HCT116 (cell line): Measurements from ENCODE around the gene RNU2-1. TPM values are rescaled to one million over a fixed set of nuclear protein-coding genes. Genes with fewer than 3 reads are reported as not detected.

Experiments used
- ATAC-seq: fragments of 200-7000 bp; cut with Tn5 transposase; 2 replicates; pipeline ENCODE4 v1.9.1; 2020; ENCODE audit warnings: mild to moderate bottlenecking, moderate library complexity
- BruUV-seq: library from RNA; stranded (reverse); fragments of 400-500 nt; replicated peaks from 2 replicates; lab custom pipeline; 2021; lab: Mats Ljungman, UMichigan
- CTCF ChIA-PET: fragments of 300-600 bp; sonication (Branson Sonifier 250); formaldehyde crosslinking; loops from one replicate; lab custom pipeline; 2021; ENCODE audit warnings: antibody characterized with exemption; lab: Charles Lee
- POLR2A ChIA-PET: fragments of 300-600, 350-600 bp; sonication (Branson Sonifier 250); formaldehyde crosslinking; loops from one replicate; lab custom pipeline; 2021; ENCODE audit warnings: antibody characterized with exemption; lab: Charles Lee
- RAD21 ChIA-PET, 2 experiments: fragments of 300-600 bp; sonication (Branson Sonifier 250); formaldehyde crosslinking; loops; one replicate each; lab custom pipeline; 2023; ENCODE audit warnings: low total read pairs in 2 of 2; ENCODE audit not compliant: uncharacterized antibody in 2 of 2, unreplicated experiment in 2 of 2, low non-redundant PET in 1 of 2; lab: Charles Lee
- DNase-seq: peaks from one replicate; pipeline ENCODE4 v3.0.0-alpha.2; 2010; ENCODE audit warnings: low read depth, low spot score
- H2AFZ ChIP-seq: fragments of 200-600 bp; shearing (Covaris generic), sonication (generic); 2 replicates; pipeline ENCODE4 v1.6.1; 2017; ENCODE audit warnings: low read depth, mixed run types, mixed read lengths, antibody characterized with exemption, low read length; ENCODE audit not compliant: poor library complexity, severe bottlenecking
- H3K27ac ChIP-seq: 2 replicates; pipeline ENCODE4 v1.5.1; 2012; ENCODE audit warnings: low read depth, low read length
- H3K27me3 ChIP-seq: fragments of 200-600 bp; sonication (generic); 2 replicates; pipeline ENCODE4 v1.6.1; 2016; ENCODE audit warnings: mixed run types, low read length, mixed read lengths; ENCODE audit not compliant: insufficient read depth
- H3K36me3 ChIP-seq, 2 experiments: fragments of 200-500 bp in 1 of 2; fragments of 200-600 bp in 1 of 2; sonication (Bioruptor generic) in 1 of 2; sonication (generic) in 1 of 2; 2 replicates each; pipeline versions ENCODE4 v1.5.1 to v1.6.1; 2014 to 2016; ENCODE audit warnings: low read length in 2 of 2, inconsistent platforms in 1 of 2, mixed read lengths in 1 of 2, mixed run types in 1 of 2; ENCODE audit not compliant: insufficient read depth in 2 of 2, control insufficient read depth in 1 of 2
- H3K4me1 ChIP-seq, 2 experiments: fragments of 200-600 bp in 1 of 2; sonication (generic) in 1 of 2; 2 replicates each; pipeline versions ENCODE4 v1.5.1 to v1.6.1; 2012 to 2017; ENCODE audit warnings: low read length in 2 of 2, inconsistent platforms in 1 of 2, mild to moderate bottlenecking in 1 of 2, mixed read lengths in 1 of 2, mixed run types in 1 of 2, moderate library complexity in 1 of 2; ENCODE audit not compliant: insufficient read depth in 2 of 2, control insufficient read depth in 1 of 2
- H3K4me2 ChIP-seq: fragments of 200-600 bp; sonication (generic); 2 replicates; pipeline ENCODE4 v1.6.1; 2017; ENCODE audit warnings: mixed run types, low read length, mixed read lengths
- H3K4me3 ChIP-seq, 2 experiments: fragments of 200-600 bp in 1 of 2; sonication (generic) in 1 of 2; replicated peaks in 1 of 2; 2 replicates each; pipeline ENCODE4 v1.5.1; 2011 to 2016; ENCODE audit warnings: low read length in 2 of 2, control low read depth in 1 of 2, low read depth in 1 of 2, mild to moderate bottlenecking in 1 of 2, mixed read lengths in 1 of 2, mixed run types in 1 of 2
- H3K79me2 ChIP-seq: fragments of 200-600 bp; sonication (generic); 2 replicates; pipeline ENCODE4 v1.6.1; 2017; ENCODE audit warnings: mild to moderate bottlenecking, mixed run types, low read length, moderate library complexity, mixed read lengths; ENCODE audit not compliant: insufficient read depth
- H3K9ac ChIP-seq: fragments of 200-600 bp; sonication (generic); 2 replicates; pipeline ENCODE4 v1.6.1; 2016; ENCODE audit warnings: low read length, mixed read lengths
- H3K9me2 ChIP-seq: fragments of 200-600 bp; sonication (generic), shearing (Covaris generic); 2 replicates; pipeline ENCODE4 v1.6.1; 2017; ENCODE audit warnings: mixed run types, mild to moderate bottlenecking, moderate library complexity; ENCODE audit not compliant: insufficient read depth
- H3K9me3 ChIP-seq, 2 experiments: fragments of 200-500 bp in 1 of 2; fragments of 200-600 bp in 1 of 2; sonication (Bioruptor generic) in 1 of 2; sonication (generic) in 1 of 2; 2 replicates each; pipeline ENCODE4 v1.6.1; 2014 to 2017; ENCODE audit warnings: low read length in 2 of 2, mixed read lengths in 2 of 2, inconsistent platforms in 1 of 2, low read depth in 1 of 2, mild to moderate bottlenecking in 1 of 2, mixed run types in 1 of 2, moderate library complexity in 1 of 2; ENCODE audit not compliant: control insufficient read depth in 1 of 2, insufficient read depth in 1 of 2
- H4K20me1 ChIP-seq: fragments of 200-600 bp; sonication (generic), shearing (Covaris generic); 2 replicates; pipeline ENCODE4 v1.6.1; 2017; ENCODE audit warnings: mixed run types, mild to moderate bottlenecking, moderate library complexity; ENCODE audit not compliant: insufficient read depth
- CBX3 ChIP-seq: IDR thresholded peaks from 2 replicates; pipeline ENCODE4 v1.6.1; 2012; ENCODE audit warnings: low read depth
- CEBPB ChIP-seq: IDR thresholded peaks from 2 replicates; pipeline ENCODE4 v1.6.1; 2012; ENCODE audit warnings: low read depth
- EGR1 ChIP-seq: IDR thresholded peaks from 2 replicates; pipeline ENCODE4 v1.6.1; 2012; ENCODE audit warnings: low read depth
- ELF1 ChIP-seq: IDR thresholded peaks from 2 replicates; pipeline ENCODE4 v1.6.1; 2012; ENCODE audit warnings: low read depth, borderline replicate concordance
- EZH2 ChIP-seq: fragments of 200-600 bp; sonication (generic); IDR thresholded peaks from 2 replicates; pipeline ENCODE4 v1.6.1; 2017; ENCODE audit warnings: antibody characterized with exemption, mixed run types
- EZH2phosphoT487 ChIP-seq: fragments of 200-600 bp; IDR thresholded peaks from 2 replicates; pipeline ENCODE4 v1.6.1; 2018; ENCODE audit warnings: antibody characterized with exemption, borderline replicate concordance
- FOSL1 ChIP-seq: IDR thresholded peaks from 2 replicates; pipeline ENCODE4 v1.6.1; 2012; ENCODE audit warnings: low read depth
- JUND ChIP-seq: IDR thresholded peaks from 2 replicates; pipeline ENCODE4 v1.6.1; 2012
- POLR2A ChIP-seq: IDR thresholded peaks from 2 replicates; pipeline ENCODE4 v1.7.0; 2011; ENCODE audit warnings: borderline replicate concordance; ENCODE audit not compliant: insufficient read depth, insufficient read length; ENCODE audit errors: extremely low read depth
- POLR2AphosphoS5 ChIP-seq: IDR thresholded peaks from 2 replicates; pipeline ENCODE4 v1.6.1; 2011; ENCODE audit warnings: mild to moderate bottlenecking, low read depth, low read length, moderate library complexity
- RAD21 ChIP-seq: IDR thresholded peaks from 2 replicates; pipeline ENCODE4 v1.6.1; 2012; ENCODE audit warnings: low read depth, mild to moderate bottlenecking
- SIN3A ChIP-seq: IDR thresholded peaks from 2 replicates; pipeline ENCODE4 v1.6.1; 2012; ENCODE audit warnings: low read depth
- SP1 ChIP-seq: IDR thresholded peaks from 2 replicates; pipeline ENCODE4 v1.6.1; 2012; ENCODE audit warnings: low read depth
- SRF ChIP-seq: IDR thresholded peaks from 2 replicates; pipeline ENCODE4 v1.6.1; 2012; ENCODE audit warnings: low read depth
- YY1 ChIP-seq: IDR thresholded peaks from 2 replicates; pipeline ENCODE4 v1.6.1; 2011; ENCODE audit warnings: low read length, low read depth, moderate library complexity, mild to moderate bottlenecking; ENCODE audit not compliant: insufficient replicate concordance; ENCODE audit errors: extremely low read depth
- ZFX ChIP-seq: fragments of 450-650 bp; IDR thresholded peaks from 2 replicates; pipeline ENCODE4 v1.6.1; 2017
- intact Hi-C: fragments of 100-400 bp; cut with micrococcal nuclease; formaldehyde crosslinking; loops from 2 replicates; pipeline ENCODE4 v1.10.0; 2022
- total RNA-seq: library from RNA; stranded (reverse); gene quantifications from one replicate; pipeline ENCODE4 v1.2.1, GENCODE V29; 2021; ENCODE audit not compliant: unreplicated experiment
- TF ChIP-seq, protein P1 (sequence below): IDR thresholded peaks from 2 replicates; pipeline ENCODE4 v1.6.1; 2011; ENCODE audit warnings: mild to moderate bottlenecking, low read length, moderate library complexity; ENCODE audit not compliant: insufficient replicate concordance; ENCODE audit errors: extremely low read depth
- TF ChIP-seq, protein P2 (sequence below): IDR thresholded peaks from 2 replicates; pipeline ENCODE4 v1.6.1; 2012
- TF ChIP-seq, protein P3 (sequence below): IDR thresholded peaks from 2 replicates; pipeline ENCODE4 v1.6.1; 2012
- TF ChIP-seq, protein P4 (sequence below): IDR thresholded peaks from 2 replicates; pipeline ENCODE4 v1.6.1; 2012; ENCODE audit warnings: low read depth

Gene RNU2-1
- total RNA-seq, 1 experiment from 2014 or later = 5,800 TPM

DNA sequence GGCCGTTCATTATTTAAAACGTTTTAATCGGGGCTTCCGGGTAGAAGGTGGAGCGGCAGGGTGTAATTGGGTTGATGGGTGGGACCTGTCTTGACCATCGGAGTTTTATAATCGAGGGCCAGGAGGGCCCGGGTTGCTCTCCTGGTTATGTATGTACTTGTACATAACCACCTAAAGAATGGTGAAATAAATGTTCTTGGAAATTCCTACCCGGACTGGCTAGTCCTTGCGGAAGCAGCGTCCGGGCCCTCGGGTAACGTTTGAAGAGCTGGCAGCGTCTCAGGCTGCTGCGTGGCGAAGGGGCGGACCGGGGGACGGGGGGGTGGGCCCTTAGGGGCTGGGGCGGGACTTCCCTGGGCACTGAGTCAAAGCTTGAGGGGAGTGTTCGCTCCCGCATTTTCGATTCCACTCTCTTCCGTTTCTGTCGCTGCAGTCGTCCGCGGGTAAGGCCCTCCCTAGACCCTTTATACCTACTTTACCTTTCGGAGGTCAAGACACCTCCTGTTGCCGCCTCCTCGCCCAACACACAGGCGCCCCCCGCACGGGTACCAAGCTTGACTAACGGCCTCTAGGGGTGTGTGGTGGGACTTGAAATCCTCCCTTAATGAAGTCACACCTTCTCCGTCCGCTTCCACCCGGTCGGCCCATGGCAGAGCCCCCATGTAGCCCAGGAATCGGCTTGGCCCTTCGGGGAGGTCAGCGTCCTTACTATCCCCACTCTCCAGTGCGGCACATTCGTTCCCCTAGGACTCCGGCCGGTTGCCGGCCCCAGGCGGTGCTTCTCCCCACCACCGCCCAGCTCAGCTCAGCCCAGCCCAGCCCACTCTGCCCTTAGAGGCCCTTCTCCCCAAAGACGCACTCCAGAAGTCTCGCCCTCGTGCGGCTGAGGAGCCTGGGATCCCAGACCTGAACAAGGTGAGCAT is 22.0 kb downstream of the RNU2-1 start, which contains the start of gene TMEM106A:
Gene TMEM106A (plus strand): TSS at position 396 of the 923 bp plus-strand sequence. CDS start 1,167 bp downstream, outside the sequence.
- peak within 1 kb of the TSS; percentile 76 for H3K9ac ChIP-seq
- H3K79me2 ChIP-seq = no peaks in the 10 kb centered on the region
- TSS peak; percentile 50 for BruUV-seq
- H3K4me3 ChIP-seq = peak within 1 kb of the TSS; percentile 63 to 78
- ChIA-PET POLR2A (interaction anchor here (0.9 to 4.0 kb wide), 7 partner anchors 10 to 187 kb away, joined by 4 to 33 read pairs (median 5); partner anchors contain the start of gene NBR1), RAD21 (interaction anchor here in 1 of 2 experiments (0.5 kb wide), 1 partner anchor 54 kb away, joined by 3 read pairs; no protein-coding TSS in a partner anchor), CTCF (no interaction called here)
- peak; percentile 43 for DNase-seq
- intact Hi-C loops = no loop called here
- peaks cover 6 to 19% of the 10 kb centered on the region in 2 experiments; a peak in 2 of 4 replicates for H3K4me1 ChIP-seq
- no peaks in the 10 kb centered on the region for H3K9me2 ChIP-seq
- H3K4me2 ChIP-seq = peak within 1 kb of the TSS; percentile 73
- H4K20me1 ChIP-seq = no peaks in the 10 kb centered on the region
- H2AFZ ChIP-seq = peak within 1 kb of the TSS; percentile 66
- peak within 1 kb of the TSS; percentile 64 for H3K27ac ChIP-seq
- no peaks in the 10 kb centered on the region for H3K9me3 ChIP-seq
- no peaks in the 10 kb centered on the region for H3K27me3 ChIP-seq
- ATAC-seq = peak; percentile 91
- no peaks in the 10 kb centered on the region for H3K36me3 ChIP-seq
- TF ChIP-seq CEBPB = no peak
- TF ChIP-seq RAD21 = no peak
- TF ChIP-seq CBX3 = no peak
- TF ChIP-seq, protein P1, sequence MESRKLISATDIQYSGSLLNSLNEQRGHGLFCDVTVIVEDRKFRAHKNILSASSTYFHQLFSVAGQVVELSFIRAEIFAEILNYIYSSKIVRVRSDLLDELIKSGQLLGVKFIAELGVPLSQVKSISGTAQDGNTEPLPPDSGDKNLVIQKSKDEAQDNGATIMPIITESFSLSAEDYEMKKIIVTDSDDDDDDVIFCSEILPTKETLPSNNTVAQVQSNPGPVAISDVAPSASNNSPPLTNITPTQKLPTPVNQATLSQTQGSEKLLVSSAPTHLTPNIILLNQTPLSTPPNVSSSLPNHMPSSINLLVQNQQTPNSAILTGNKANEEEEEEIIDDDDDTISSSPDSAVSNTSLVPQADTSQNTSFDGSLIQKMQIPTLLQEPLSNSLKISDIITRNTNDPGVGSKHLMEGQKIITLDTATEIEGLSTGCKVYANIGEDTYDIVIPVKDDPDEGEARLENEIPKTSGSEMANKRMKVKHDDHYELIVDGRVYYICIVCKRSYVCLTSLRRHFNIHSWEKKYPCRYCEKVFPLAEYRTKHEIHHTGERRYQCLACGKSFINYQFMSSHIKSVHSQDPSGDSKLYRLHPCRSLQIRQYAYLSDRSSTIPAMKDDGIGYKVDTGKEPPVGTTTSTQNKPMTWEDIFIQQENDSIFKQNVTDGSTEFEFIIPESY = no peak
- peak; percentile 20 for TF ChIP-seq POLR2A
- no peak for TF ChIP-seq EZH2
- TF ChIP-seq JUND = no peak
- no peak for TF ChIP-seq SRF
- TF ChIP-seq SP1 = peak; percentile 21; the same call in 1 of the 2 replicates
- TF ChIP-seq EGR1 = no peak
- TF ChIP-seq, protein P2, sequence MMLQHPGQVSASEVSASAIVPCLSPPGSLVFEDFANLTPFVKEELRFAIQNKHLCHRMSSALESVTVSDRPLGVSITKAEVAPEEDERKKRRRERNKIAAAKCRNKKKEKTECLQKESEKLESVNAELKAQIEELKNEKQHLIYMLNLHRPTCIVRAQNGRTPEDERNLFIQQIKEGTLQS = no peak
- TF ChIP-seq, protein P3, sequence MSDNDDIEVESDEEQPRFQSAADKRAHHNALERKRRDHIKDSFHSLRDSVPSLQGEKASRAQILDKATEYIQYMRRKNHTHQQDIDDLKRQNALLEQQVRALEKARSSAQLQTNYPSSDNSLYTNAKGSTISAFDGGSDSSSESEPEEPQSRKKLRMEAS = no peak; the same call in 1 of the 2 replicates
- TF ChIP-seq EZH2phosphoT487 = no peak
- TF ChIP-seq POLR2AphosphoS5 = peak; percentile 91
- TF ChIP-seq, protein P4, sequence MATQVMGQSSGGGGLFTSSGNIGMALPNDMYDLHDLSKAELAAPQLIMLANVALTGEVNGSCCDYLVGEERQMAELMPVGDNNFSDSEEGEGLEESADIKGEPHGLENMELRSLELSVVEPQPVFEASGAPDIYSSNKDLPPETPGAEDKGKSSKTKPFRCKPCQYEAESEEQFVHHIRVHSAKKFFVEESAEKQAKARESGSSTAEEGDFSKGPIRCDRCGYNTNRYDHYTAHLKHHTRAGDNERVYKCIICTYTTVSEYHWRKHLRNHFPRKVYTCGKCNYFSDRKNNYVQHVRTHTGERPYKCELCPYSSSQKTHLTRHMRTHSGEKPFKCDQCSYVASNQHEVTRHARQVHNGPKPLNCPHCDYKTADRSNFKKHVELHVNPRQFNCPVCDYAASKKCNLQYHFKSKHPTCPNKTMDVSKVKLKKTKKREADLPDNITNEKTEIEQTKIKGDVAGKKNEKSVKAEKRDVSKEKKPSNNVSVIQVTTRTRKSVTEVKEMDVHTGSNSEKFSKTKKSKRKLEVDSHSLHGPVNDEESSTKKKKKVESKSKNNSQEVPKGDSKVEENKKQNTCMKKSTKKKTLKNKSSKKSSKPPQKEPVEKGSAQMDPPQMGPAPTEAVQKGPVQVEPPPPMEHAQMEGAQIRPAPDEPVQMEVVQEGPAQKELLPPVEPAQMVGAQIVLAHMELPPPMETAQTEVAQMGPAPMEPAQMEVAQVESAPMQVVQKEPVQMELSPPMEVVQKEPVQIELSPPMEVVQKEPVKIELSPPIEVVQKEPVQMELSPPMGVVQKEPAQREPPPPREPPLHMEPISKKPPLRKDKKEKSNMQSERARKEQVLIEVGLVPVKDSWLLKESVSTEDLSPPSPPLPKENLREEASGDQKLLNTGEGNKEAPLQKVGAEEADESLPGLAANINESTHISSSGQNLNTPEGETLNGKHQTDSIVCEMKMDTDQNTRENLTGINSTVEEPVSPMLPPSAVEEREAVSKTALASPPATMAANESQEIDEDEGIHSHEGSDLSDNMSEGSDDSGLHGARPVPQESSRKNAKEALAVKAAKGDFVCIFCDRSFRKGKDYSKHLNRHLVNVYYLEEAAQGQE = no peak
- TF ChIP-seq SIN3A = peak; percentile 67
- no peak for TF ChIP-seq YY1
- TF ChIP-seq FOSL1 = no peak
- TF ChIP-seq ELF1 = peak; percentile 58; the same call in 1 of the 2 replicates
- peak; percentile 25; the same call in 1 of the 2 replicates for TF ChIP-seq ZFX
